Measurements from ENCODE around the gene SH2D4B. TPM values are rescaled to one million over a fixed set of nuclear protein-coding genes. Genes with fewer than 3 reads are reported as not detected.

The SH2D4B gene
- total RNA-seq, 2 donors from 2014 or later = 0.12 TPM; not detected in 1

DNA sequence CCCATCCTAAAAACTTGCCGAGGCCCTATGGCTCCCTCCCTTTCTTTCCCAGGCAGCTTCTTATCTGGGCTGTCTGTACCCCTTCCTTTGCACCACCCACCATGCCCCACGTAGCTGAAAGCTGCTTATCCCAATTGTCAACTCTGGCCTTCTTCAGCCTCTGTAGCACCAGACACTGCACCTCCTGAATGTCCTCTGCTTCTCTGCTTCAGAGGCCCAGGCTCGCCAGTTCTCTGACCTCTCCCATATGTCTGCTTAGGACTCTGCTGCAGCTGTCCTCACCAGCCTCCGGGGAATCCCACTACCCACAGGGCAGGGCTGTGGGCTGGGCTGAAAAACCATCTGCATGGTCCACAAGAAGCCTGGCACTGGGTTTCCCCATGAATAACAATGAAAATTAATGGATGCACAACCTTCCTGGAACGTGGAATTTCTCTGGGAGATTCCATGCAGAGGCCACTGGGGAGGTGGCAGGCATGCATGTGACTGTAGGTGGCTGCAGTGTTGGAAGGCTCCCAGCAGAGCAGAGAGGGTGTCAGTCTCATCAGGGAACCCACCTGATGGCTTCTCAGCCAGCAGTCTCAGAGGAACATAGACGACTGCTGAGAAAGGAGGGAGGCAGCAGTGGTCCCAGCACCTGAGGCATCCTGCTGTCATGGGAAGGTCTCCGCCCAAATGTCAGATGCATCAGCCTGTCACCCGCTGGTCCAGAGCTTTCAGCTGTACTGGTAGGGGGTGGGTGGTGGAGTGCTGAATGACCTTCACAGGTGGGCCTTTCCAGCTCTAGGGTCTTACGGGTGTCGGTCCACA, 16.8 kb upstream of the SH2D4B start:
- TF ChIP-seq, protein P1, sequence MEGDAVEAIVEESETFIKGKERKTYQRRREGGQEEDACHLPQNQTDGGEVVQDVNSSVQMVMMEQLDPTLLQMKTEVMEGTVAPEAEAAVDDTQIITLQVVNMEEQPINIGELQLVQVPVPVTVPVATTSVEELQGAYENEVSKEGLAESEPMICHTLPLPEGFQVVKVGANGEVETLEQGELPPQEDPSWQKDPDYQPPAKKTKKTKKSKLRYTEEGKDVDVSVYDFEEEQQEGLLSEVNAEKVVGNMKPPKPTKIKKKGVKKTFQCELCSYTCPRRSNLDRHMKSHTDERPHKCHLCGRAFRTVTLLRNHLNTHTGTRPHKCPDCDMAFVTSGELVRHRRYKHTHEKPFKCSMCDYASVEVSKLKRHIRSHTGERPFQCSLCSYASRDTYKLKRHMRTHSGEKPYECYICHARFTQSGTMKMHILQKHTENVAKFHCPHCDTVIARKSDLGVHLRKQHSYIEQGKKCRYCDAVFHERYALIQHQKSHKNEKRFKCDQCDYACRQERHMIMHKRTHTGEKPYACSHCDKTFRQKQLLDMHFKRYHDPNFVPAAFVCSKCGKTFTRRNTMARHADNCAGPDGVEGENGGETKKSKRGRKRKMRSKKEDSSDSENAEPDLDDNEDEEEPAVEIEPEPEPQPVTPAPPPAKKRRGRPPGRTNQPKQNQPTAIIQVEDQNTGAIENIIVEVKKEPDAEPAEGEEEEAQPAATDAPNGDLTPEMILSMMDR (IDR thresholded peaks at IDR 0.05) = no peak
- Histone ChIP-seq H3K4me1 (peaks cover 0 to 39% of the 10 kb centered on the region in 2 donors), H3K36me3 (peaks cover 49% of the 10 kb centered on the region), H3K27me3 (no peaks in the 10 kb centered on the region), H3K9me3 (no peaks in the 10 kb centered on the region), H3K4me3 (no peak overlapping the region), H3K27ac (no peak overlapping the region)
- DNase-seq (ENCODE audit: low spot score) = no peak

DNA sequence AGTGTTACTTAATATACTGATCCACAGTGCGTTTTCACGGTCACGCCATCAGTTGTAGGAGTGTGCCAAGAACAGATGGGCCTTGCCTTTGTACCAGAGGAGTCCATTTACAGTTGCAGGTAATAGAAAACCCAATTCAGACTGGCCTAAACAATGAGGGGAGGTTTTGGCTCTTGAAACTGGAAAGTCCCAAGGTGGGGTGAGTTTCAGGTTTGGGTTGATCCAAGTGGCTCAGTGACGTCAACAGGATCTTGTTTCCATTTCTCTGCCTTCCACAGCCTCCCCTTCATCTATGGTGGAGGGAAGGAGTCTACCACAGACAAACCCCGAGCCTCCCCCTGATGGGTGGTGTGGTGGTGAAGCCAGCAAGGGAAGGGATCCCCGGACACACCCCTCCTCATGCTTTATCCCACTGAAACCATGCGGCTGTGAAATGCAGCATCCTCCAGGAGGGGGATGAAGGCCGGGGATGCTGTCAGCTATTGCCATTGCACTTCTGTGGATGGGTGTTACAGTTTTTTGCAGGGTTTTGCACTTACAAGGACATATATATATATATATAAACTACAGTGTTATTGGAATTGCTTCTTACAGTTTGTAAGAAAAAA, 14.8 kb upstream of the SH2D4B start:
- no peak for DNase-seq (ENCODE audit: low spot score)
- Histone ChIP-seq H3K27ac (no peak overlapping the region), H3K4me3 (no peak overlapping the region), H3K36me3 (peaks cover 29% of the 10 kb centered on the region), H3K4me1 (peaks cover 0 to 38% of the 10 kb centered on the region in 2 donors), H3K27me3 (no peaks in the 10 kb centered on the region), H3K9me3 (no peaks in the 10 kb centered on the region)
- TF ChIP-seq, protein P1 (IDR thresholded peaks at IDR 0.05) = no peak

DNA sequence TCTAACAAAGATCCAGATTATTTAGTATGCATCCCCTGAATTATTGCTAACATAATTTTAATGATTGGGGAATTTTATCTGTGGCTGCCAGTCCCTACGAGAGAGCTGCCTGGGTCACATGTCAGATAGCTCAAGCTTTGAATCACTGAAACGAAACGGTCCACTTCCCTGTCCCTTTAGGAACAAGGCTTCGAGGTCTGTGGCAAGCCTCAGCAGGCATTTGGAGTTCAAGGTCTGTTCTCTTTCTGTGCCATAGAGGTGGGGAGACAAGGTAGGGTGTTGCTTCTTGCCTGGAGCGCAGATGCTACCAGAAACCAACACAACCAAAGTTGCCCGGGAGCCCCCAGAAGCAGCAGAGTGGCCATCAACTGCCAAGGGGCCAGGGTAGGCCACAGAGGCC, 13.9 kb upstream of the SH2D4B start:
- TF ChIP-seq, protein P1 (IDR thresholded peaks at IDR 0.05) = no peak
- no peak overlapping the region for H3K27ac ChIP-seq
- no peaks in the 10 kb centered on the region for H3K27me3 ChIP-seq
- no peaks in the 10 kb centered on the region for H3K9me3 ChIP-seq
- DNase-seq (ENCODE audit: low spot score) = no peak
- H3K36me3 ChIP-seq = peaks cover 20% of the 10 kb centered on the region
- no peak overlapping the region for H3K4me3 ChIP-seq
- peaks cover 0 to 29% of the 10 kb centered on the region in 2 donors for H3K4me1 ChIP-seq

DNA sequence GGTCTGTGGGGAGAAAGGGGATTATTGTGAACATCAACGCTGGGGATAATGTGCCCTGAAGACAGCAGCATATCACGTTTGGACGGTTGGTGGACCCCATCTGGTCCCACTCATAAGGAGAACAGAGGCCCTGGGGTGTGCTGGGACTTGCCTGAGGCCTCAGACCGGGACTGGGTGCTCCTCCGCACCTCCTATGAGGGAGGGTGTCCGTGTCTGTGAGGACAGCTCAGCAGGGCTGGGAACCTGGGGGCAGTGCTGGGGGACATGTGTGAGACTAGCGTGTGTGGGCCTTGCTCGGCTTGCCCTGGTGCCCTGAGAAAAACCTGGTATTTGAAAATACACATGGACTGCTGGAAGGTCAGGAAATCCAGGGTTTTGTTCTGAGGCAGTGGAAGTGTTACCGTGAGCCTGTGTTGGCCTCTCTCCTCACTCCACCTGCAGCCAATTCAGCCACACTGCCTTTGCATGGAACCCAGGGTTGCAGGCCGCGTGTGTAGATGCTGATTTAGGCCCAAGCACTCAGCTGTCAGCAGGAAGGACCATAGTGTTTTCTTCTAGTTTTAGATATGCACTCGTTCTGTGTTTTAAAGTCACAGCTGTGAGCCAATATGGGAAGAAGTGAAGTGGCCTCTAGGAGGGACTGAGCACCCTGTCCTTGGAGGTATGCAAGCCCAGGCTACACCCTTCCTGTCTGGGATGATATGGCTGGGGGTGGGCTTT, 13.4 kb upstream of the SH2D4B start:
- TF ChIP-seq, protein P1 (IDR thresholded peaks at IDR 0.05) = no peak
- H3K9me3 ChIP-seq = no peaks in the 10 kb centered on the region
- H3K4me3 ChIP-seq = no peak overlapping the region
- peaks cover 14% of the 10 kb centered on the region for H3K36me3 ChIP-seq
- H3K27me3 ChIP-seq = no peaks in the 10 kb centered on the region
- H3K4me1 ChIP-seq = peaks cover 0 to 32% of the 10 kb centered on the region in 2 donors
- H3K27ac ChIP-seq = no peak overlapping the region
- no peak for DNase-seq (ENCODE audit: low spot score)

DNA sequence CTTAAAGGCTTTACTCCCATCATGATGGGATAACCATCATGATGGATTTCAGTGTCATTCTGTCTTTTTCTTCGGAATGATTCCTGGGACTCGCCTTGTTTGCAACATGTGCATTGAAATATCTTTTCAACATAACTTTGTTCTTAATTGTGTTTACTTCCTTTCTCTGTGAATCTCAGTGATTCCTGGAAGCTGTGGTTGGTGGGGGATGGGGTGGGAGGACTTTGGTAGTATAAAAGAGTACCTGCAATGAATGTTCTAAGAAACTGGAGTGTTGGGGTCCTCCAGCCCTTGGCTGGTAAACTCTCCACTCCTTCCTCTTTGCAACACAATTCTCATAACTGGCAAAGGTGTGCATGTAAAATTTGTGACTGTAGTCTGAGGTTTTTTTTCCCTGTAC, 11.5 kb upstream of the SH2D4B start:
- Histone ChIP-seq H3K4me1 (peaks cover 0 to 31% of the 10 kb centered on the region in 2 donors), H3K36me3 (no peaks in the 10 kb centered on the region), H3K27ac (no peak overlapping the region), H3K9me3 (no peaks in the 10 kb centered on the region), H3K27me3 (no peaks in the 10 kb centered on the region), H3K4me3 (no peak overlapping the region)
- TF ChIP-seq, protein P1 (IDR thresholded peaks at IDR 0.05) = no peak
- no peak for DNase-seq (ENCODE audit: low spot score)

Measured in right atrium auricular region (tissue), 2 donors.